Stimulated activated CD8-positive, alpha-beta memory T cell treated with anti-CD3 and anti-CD28 coated beads, Interleukin-2, amount 100 ng/mL, for 48 hours (primary cell): ENCODE measurements around the gene DHX38.

Experiments
- DNase-seq, 2 donors: peaks; one replicate each; pipeline ENCODE4 v3.0.0-alpha.2; 2020; ENCODE audit warnings: low read depth in 2 of 2

Gene DHX38

GRCh38 chr16:72122308-72122707 lies 28.7 kb downstream of the DHX38 start:
- no peak for DNase-seq

DNA sequence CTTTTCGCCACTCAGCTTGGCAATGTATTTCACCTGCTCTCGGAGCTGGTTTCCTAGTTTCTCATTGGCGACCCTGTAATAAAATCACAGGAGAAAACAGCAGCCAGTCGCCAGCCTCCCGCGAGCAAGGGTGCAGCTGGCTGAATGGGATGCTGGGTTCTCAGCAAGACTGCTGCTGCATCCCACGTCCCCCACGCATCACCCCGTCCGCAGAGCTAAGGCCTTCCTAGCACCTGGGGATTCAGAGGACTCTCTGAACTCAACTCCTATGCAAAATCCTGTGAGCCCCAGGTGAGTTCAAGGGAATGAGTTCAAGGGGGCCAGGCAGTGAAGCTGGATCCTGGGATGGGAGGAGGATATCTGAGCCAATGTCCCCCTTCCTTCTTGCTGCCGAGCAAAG lies 29.3 kb downstream of the DHX38 start:
- no peak for DNase-seq

GRCh38 chr16:72123426-72123825 lies 29.8 kb downstream of the DHX38 start:
- DNase-seq, result no peak

- no peak for DNase-seq
These were observed 30.5 kb downstream of the DHX38 start for GRCh38 chr16:72124148-72124547.

DNA sequence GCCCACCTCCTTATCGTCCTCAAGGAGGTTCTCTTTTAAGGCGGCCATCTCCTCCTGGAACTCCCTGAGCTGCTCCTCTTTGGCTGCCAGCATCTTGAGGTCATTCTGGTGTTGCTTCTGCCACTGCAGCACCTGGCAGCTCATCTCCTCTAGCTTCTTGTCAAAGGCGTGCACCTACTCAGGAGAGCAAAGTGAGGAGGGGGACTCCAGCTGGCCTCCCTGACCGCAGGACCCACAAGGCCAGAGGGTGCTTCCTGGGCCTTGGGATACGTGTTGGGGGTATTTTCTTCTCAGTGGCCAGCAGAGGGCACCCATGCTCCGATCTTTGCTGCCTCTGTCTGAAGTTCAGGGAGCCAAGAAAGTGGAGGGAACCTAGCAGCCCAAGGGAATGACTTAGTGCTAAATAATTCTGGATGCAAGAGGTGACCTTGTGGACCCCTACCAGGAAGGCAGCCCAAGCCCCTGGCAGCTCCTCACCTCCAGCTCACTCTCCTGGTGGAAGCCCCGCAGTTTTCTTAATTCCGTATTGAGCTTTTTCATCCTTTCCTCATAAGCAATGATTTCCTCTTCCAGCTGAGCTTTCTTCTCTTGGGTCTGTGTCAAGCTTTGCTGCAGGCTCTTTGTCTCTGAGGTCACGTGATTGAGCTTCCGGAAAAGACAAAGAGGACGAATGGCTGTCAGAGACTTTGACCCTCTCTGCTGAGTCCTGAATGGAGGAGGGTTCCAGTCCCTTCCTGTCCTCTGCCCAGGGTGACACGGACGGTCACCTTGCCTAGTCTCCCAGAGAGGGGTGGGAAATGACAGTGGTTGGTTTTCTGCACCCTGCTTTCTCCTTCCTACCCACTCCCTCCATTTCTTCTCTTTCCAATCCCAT lies 31.4 kb downstream of the DHX38 start:
- DNase-seq, result peak; percentile 46 to 50

- no peak for DNase-seq
These were observed 32.2 kb downstream of the DHX38 start for GRCh38 chr16:72125635-72126428.

- DNase-seq, result no peak
These were observed 32.8 kb downstream of the DHX38 start for GRCh38 chr16:72126429-72126765.

DNA sequence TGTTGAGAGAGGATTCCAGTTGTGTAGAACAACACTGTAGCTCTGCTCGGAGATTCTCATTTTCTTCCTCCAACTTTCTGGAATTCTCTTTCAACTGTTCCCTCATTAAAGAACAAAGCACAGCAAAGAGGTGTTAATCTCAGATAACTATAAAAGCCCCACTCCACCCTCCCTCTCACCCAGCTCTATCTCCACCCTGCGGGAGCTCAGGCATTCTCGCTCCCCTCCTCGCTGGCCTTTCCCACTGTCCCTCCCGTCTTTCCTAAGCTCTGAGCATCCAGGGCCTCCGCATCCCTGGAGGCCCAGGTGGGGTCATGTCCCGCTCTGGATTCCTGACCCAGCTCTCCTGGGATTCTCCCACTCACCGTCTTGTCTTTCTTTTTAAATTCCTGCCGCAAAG lies 35.1 kb downstream of the DHX38 start:
- DNase-seq, result no peak

GRCh38 chr16:72129976-72130656 lies 36.5 kb downstream of the DHX38 start:
- DNase-seq, result no peak

DNA sequence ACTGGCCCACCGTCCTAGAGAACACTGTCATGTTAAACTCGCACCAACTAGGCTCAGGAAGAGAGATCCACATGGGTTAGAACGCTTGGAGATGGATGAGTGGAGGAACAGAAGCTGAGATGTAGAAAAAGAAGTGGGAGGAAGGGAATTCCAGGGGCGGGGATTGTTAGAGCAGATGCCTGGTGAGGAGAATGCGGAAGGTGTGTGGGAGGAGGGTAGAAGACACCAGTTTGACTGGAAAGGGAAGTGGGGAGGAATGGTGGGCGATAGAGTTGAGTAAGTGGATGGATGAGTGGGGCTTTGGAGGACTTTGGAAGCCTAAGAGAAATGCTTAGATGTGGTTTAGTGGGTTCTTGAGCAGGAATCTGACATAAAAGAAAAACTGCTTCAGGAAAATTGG lies 37.4 kb downstream of the DHX38 start:
- no peak for DNase-seq

DNA sequence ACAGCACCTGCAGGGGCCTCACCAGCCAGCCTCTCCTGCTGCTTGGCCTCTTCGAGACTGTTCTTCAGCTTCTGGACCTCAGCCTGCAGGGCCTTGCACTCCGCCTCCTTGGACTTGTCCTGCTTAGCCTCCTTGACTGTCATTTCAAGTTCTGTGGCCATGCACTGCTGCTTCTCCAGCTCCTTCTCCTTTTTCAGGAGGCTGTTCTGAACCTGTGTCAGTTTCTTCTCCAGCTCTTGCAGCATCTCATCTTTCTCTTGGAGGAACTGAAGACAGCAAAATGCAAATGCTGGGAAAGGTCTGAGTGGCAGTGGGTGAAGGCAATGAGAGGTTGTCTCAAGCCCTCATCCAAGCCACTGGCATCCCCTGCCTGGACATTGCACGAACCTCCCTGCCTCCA lies 39.1 kb downstream of the DHX38 start:
- DNase-seq, result no peak

GRCh38 chr16:72134507-72134906 lies 40.9 kb downstream of the DHX38 start:
- no peak for DNase-seq

DNA sequence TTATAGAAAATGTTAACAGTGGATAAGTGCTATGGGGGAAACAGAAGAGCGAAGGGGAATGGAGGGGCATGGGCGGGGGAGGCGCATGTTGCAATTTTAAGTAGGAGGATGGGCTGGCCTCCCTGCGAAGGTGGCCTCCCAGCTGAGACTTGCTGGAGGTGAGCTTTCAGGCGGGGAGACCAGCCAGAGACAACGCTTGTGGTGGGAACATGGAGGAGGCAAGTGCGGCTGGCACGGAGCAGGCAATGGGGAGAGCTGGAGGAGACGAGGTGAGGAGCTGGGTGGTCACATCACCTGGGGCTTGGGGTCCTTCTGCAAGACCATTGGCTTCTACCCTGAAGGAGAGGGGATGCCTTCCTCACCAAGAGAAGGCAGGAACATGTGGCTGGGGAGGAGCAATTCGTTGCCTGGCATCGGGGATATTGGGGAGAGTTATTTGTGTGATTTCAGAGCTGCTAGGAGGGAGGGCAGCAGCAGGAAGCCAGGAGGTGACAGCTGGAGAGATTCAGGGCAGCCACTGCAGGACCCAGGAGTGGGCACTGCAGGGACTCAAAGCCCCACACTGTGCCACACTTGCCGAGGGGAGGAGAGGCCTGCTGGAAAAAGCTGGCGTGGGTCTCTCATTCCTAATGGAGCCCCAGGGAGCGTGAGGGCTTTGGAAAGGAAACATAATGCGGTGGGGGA lies 43.9 kb downstream of the DHX38 start:
- no peak for DNase-seq

GRCh38 chr16:72138064-72138572 lies 44.5 kb downstream of the DHX38 start:
- no peak for DNase-seq

DNA sequence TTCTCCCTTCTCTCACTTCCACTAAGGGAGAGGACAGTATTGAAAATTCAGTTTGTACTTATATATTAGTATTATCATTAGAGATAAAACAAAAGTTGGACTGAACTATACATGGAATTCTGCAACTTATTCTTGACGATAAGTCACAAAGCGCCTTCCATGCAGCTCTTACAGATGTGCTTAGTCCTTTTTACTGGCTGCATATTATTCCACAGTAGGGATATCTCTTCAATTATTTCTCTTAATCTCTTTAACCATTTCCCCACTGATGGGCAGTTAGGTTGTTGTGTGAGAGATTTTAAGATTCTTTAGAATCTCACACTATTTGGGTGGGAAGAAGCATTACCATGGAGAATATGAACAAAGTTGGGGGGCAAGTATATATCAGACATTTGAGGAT lies 46.3 kb downstream of the DHX38 start:
- no peak for DNase-seq

GRCh38 chr16:72142476-72142875 lies 48.8 kb downstream of the DHX38 start:
- DNase-seq, result no peak

GRCh38 chr16:72149676-72150464 lies 56.2 kb downstream of the DHX38 start:
- DNase-seq, result no peak

GRCh38 chr16:72159386-72159785 lies 65.7 kb downstream of the DHX38 start:
- no peak for DNase-seq

DNA sequence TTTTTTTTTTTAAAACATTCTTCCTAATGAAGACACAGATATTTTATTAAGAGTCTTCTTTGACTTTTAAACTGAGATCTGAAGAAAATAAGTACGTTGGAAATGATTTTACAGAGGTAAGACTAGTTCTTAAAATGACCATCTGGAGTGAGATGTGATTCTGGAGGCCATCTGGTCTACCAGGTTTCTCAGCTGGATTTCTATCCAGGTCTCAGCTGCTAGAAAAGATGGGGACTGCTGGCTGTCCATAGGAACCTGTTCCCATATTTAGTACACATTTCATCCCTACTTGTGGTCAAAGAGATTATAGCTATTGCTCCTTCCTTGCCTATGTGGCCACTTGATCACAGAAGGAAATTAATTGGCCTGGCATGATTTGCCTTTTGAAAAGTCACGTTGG lies 66.2 kb downstream of the DHX38 start:
- DNase-seq, result no peak

DNA sequence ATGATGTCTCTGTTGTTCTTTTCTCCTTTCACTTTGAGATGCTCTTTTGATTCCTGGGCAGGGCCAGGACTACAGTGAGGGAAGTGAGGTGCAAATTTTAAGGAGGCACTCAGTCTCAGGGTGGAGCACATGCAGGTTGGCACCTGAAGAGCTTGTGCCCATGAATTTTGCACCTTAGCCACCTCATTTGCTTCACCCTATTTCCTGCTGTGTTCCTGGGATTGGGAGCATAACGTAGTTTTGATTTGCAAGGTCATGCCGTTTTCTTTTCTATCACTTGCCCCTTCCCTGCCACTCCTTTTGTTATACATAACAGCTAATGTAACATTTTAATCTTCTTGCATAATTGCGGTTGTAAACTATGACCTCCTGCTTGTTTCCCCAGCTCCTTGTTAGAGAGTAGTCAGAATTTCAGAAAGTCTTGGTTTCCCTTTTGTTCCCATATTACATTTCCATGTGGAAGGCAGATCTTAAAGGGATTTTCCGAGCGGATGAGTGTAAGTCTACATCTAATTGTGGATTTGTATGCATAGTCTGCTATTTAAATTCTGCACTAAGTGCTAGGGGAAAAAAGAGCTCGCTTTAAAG lies 68.6 kb downstream of the DHX38 start:
- no peak for DNase-seq
